ENCODE results near the gene CTSD.

CTSD gene

DNA sequence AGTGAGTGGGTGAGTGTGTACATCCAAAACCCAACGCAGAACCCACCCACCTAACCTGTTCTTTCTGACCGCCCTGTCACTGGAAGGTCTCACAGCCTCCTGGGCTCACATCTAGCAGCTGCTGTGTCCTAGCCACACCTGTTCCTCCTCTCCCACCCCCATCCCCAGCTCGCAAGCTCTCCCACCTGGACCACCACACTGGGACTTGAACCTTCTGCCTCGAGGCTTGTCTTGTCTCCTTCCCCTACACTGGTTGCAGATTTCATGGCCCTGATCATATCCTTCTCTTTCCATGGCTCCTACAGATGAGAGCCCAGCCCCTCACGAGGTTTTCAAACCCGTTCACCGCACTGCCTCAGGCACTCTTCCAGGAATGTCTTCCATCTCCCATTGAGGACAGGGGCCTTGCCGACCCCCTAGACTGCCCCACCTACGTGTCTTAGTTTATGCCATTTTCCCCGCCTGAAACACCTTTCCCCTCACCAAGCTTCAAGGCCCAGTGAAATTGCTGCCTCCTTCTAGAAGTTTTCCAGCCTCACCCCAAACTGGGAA lies 20.1 kb downstream of the CTSD start:
- no peak for DNase-seq

DNA sequence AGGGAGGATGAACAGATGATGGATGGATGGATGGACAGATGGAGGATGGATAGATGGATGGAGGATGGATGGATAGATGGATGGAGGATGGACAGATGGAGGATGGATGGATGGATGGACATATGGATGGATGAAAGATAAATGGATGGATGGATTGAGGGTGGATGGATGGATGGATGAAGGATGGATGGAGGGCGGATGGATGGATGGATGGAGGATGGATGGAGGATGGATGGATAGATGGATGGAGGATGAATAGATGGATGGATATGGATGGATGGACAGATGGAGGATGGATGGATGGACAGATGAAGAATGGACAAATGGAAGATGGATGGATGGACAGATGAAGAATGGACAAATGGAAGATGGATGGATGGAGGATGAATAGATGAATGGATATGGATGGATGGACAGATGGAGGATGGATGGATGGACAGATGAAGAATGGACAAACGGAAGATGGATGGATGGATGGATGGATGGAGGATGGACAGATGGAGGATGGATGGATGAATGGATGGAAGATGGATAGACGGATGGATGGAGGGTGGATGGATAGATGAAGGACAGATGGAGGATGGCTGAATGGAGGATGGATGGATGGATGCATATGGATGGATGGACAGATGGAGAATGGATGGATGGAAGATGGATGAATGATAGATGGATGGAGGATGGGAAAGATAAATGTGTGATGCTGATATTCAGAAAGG lies 20.7 kb downstream of the CTSD start:
- no peak for DNase-seq

DNA sequence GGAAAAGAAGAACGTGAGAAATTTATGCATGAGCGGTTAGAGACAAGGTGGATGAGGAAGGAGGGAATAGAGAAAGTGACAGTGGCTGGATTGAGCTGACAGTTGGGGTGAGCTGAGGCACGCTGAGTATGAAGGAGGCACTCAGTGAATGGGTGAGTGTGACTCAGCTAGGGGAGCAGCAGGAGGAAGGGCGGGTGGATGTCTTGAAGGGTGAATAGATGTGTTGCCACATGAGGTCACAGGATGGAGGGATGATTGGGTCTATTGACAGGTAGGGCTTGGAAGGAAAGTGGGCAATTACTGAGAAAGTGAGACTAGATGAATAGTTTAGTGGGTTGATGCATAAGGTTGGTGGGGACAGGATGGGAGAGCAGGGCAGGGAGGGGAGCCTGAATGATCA lies 21.4 kb downstream of the CTSD start:
- DNase-seq = no peak

DNA sequence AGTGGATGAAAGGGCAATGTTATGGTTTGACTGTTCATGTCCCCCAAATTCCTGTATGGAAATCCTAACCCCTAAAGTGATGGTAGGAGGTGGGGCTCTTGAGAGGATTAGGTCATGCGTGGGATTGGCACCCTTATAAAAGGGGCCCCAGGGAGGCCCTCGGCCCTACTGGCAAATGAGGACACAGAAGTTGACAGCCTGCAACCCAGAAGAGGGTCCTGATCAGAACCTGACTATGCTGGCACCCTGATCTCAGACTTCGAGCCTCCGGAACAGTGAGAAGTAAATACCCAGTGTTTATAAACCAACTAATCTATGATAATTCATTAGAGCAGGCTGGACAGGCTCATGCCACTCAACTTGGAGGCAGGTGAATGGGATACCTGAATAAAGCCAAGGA lies 22.0 kb downstream of the CTSD start:
- DNase-seq = no peak

DNA sequence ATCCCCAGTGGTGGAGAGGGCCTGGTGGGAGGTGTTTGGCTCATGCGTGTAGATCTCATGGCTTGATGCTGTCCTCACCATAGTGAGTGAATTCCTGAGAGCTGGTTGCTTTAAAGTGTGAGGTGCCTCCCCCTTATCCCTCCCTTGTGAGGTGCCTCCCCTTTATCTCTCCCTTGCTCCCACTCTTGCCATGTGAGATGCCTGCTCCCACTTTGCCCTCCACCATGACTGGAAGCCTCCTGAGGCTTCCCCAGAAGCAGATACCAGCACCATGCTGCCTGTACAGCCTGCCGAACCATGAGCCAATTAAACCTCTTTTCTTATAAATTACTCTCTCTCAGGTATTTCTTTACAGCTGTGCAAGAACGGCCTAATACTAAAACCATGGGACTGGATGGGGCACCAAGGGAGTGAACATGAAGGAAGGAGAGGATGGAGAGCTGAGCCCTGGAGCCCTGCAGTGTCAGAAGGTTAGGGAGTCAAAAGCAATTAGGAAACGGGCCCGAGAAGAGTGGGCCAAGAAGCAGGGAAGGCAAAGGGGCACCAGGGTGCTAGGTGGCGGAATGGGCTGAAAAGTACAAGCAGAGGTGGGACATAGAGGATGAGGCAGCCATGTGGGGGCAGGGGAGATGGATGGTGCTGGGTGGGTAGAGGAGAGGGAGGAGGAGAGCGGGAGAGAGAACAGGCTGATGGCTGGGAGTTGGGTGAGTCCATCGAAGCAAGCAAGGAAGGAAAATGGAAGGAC lies 22.8 kb downstream of the CTSD start:
- DNase-seq = no peak

DNA sequence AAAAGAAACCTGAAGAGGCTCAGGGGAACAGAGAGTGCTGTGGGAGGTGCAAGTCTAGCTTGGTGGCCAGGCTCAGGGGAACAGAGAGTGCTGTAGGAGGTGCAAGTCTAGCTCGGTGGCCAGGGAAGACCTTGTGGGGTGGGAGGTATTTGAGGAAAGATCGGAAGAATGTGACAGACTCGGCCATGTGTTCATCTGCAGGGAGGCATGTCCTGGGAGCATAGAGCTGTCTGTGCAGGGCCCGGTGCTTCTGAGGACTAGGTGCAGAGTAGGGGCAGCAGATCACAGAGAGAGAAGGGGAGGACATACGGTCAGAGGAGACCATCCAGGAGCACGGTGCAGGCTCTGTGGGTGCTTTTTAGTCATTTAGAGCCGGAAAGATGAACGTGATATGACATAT lies 24.2 kb downstream of the CTSD start:
- DNase-seq = no peak

DNA sequence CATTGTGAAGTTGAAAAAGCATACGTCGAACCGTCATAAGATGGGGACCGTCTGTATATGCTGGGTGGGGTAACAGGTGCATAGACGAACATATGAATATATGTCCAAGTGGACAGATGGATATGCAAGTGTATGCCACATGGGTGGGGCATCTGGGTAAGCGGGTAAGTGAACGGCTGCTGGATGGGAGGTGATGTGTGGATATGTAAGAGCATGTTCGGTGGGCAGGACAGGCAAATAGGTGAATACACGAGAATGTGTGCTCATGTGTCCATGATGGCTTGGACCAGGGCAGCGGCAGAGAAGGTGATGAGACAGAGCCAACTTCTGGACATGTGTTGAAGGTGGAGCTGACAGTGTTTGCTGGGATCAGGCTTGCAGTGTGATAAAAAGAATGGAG lies 25.3 kb downstream of the CTSD start:
- no peak for DNase-seq

DNA sequence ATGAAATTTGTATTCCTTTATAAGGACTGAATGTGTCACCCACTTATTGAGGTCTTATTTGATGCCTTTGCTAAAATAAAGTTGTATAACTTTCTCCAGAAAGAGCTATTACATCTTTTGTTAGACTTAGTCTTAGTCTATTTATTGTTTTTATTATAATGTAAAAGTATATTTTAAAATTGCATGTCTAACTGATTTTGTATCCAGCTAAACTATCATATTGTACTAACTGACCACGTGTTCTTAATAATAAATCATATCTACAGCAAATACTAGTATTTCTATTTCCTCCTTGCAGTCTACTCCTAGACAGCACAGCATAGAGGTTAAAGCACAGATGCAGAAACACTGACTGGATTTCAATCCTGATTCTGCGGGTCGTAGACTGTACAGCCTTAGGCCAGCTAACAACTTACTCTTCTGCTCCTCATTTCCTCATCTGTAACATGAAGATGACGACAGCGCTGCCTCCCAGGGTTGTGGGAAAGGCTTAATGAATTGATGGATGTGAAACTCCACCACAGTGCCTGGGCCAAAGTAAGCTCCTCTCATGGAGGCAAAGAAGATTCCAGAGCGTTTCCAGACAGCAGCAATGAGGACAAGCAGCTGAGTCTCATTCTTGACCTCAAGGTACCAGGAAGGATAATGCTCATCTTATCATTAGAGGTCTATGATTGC lies 26.5 kb downstream of the CTSD start:
- DNase-seq = no peak

DNA sequence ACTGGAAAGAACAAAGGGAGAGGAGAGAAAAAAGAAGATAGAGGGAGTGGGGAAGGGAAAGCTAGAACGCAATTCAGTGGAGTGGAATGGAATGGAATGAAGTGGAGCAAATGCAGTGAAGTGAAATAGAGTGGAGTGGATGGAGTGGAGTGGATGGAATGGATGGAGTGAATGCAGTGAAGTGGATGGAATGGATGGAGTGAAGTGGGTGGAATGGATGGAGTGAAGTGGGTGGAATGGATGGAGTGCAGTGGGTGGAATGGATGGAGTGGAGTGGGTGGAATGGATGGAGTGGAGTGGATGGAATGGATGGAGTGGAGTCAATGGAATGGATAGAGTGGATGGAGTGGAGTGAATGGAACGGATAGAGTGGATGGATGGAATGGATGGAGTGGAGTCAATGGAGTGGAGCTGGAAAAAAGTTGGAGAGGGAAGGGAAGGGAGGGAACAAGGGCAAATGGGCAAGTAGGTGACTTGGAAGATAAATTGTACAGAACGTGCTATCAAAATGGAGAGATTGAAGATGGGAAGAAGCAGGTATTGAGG lies 27.2 kb downstream of the CTSD start:
- no peak for DNase-seq

DNA sequence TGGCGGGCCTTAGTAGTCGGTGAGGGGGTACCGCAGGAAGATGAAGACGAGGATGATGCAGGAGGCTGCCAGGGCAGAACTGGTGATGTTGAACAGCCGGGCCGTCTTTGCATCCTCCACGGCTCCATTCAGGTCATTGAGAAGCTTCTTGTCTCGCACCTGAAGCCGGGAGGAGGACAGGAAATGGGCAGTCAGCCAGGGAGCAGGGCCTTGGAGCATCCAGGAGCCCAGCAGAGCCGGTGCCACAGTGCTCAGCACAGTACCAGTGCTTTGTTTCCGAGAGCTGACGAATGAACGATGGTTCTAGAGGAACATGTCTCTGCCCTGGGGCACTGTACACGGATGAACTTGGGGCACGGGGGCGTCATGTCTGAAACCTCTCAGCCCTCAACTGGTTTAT lies 28.5 kb downstream of the CTSD start:
- no peak for DNase-seq

DNA sequence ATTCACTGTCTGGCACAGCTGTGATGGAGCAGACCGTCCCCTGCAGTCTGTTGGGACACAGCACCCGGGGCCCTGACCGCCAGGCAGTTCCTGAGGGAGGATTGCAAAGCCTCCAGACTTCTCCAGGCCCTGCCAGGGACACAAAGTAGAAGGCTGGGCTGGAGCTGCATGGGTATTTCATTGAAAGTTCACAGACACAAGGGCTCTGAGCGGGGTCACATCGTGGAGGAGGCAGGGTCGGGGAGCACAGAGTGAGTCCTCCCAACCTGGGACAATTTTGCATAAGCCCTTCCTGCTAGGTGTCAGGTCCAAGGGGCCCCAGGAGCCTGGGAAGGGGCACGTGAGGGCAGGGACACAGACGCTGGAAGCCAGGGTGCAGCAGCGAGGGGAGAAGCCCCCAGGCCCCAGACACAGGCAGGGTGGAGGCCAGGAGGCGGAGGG lies 29.1 kb downstream of the CTSD start:
- DNase-seq = no peak

DNA sequence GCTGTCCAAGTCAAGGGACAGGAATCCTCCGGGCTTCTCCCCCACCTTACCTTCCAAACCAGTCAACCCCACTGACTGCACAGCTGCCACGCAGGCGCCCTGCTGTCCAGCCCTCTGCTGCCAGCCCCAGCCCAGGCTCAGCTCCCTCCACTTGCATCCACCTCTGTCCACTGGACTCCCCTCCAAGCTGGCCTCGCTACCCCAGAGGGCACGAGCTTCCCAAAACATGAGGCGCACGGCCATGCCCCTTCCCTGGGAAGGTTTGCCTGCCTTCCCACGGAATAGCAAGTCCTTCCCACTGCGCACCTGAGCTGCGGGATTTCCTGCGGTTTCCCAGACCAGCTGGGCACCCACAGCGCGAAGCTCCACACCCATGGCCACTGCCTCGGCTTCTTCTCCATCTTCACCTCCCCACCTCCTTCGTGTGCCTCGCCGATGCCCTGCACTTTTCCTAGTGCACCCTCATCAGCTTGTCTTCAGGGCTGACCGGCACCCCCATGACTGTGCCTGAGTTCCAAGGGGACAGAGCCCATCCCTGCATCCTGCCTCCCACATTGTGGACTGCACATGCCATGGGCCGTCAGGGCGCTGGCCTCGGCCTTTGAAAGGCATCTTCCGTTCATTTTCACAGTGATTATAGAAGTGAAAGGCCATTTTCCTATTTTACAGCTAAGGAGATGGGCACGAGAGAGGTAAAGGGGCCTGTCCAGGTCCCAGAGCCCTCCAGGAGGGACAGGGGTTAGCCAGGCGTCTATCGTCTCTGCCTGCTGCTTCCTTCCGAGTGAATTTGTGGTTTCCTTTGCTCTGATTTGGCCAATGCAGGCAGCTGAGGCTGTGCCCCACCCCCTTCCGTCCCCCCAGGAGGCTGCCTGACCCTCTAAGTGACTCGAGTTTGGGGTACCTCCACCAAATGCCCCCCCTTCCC lies 29.7 kb downstream of the CTSD start:
- DNase-seq = no peak

DNA sequence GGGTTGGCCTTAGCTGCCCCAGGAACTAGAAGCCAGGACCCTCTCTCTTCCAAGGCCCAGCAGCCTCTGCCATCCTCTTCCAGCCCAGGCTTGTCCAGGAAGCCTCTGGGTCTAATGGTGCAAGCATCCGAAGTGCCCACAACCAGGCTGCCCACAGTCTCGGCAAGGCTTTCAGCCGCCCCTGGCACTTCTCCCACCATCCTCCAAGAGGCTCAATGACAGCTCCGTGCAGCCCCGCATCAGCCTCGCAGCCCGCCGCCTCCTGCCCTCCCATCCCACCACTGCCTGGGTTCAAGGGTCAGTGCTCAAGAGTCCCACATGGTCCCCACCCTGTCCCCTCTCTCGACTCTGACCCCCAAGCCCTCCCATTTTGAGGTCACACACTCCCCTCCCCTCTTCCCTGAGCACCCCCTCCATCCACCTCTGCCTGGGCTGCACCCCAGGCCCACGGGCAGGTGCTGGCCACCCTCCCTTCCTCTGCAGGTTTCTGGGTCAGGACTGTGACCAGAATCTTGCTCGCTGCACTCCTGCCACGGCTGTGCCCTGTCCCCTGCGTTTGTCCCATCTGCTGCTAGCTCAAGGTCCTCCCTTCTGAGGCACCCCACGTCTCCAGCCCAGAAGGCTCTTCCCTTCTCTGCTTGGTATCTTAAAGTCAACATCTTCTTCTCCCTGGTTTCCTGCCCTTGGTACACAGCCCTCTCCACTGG lies 30.6 kb downstream of the CTSD start:
- no peak for DNase-seq

DNA sequence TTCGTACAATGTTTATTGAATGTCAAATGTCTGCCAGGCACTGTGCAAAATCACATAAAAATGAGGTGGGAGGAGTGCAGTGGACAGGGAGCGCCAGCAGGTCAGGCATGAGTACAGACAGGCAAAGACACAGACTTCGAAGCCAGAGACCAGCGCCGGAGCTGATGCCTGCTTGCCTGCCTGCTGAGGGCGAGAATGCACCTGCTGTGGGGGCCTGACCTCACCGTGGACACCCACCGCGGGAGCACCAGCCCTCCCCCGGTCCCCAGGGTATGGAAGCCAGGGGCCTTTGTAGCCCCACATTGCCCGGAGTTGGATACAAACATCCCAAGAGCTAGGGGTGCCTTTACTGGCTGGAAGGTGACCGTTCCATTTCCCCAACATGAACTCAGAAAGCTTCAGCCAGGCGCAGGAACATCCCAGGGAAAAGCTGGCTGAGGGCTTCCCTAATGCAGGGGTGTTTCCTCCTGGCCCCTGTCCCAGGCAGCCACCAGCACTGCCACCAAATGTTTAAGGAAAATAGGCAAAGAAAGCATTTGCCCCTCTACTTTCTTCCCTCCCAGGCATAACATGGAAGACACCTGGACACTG lies 31.2 kb downstream of the CTSD start:
- DNase-seq = no peak

DNA sequence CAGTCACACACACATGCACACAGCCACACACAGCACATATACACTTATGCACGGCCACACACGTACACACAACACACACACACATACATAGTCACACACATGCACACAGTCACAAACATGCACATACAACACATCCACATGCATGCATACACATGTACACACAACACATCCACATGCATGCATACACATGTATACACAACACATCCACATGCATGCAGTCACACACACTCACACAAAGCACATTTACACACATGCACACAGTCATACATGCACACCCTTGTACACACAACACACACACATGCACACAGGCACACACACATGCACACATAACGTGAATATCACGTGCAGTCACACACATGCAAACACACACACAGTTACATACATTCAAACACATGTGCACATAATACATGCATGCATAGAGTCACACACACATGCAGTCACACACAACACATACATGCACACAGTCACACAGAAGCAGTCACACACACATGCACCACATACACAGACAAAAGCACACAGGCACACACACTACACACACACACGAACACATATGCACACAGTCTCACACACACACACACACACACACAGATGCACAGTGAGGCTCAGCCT lies 32.2 kb downstream of the CTSD start:
- DNase-seq = no peak

DNA sequence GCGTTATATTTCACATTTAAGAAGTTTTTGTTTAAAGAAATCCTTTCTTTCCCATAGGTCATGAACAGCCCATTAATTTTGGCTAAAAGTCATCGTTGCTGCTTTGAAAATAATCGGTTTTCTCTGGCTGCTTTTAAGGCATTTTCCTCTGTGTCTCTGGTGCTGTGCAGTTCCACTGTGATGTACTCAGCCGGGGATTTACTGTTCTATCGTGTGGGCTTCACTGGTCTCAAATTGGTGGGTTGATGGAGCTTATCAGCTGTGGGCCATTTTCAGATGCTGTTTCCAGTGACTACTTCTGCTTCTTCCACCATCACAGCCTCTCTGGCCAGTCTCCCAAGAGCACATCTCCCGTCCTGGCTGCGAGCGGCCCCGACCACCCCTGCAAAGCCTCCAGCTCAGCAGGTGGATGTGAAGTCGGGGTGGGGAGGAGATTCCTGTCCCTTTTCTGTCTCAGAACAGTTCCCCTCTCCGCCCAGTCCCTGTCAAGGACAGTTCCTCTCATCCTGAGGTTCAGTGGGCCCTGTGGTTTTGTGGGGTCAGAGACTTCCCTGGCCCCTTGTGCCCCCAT lies 33.6 kb downstream of the CTSD start:
- no peak for DNase-seq

DNA sequence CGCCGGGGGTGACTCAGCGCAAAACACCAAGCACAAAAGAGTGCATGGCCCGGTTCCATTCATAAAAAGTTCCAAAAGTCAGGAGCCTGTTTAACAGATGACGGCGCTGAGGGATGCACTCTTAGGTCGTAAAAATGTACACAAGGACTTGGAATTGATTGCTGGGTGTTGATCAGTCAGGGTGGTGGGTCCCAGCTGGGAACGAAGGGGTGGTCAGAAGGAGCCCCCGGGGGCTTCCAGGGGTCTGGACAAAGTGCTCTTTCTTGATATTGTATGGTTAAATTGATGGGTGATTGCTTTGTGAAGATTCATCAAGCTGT lies 34.1 kb downstream of the CTSD start:
- no peak for DNase-seq

DNA sequence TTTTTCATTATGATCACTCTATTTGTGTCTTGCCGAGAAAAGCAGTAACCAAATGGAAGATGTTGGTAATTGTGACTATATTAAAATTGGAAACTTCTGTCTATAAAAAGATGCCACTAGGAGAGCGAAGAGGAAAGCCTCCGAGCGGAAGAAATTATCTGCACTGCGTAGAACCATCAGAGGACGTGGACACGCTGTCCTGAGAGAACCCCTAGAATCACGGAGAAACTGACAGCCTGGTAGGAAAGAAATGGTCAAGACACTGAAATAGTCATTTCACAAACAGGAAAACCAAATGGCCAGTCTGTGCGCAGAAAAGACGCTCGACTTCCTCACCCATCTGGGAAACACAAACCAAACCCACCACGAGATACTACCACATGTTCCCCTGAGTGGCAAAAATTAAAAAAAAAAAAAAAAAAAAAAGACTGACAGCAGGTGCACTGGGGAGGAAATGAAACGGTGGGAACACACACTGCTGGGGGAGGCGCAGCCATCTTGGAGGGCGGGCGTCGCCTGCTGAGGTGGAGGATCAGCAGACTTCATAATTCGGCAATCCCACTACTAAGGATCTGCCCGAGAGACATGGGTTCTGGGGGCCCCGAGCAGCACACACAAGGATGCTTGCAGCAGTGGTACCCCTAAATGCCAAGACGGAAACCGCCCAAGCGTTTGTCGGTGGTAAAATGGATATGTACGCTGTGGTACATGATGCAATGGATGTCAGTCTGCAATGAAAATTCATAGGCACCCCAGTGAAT lies 34.6 kb downstream of the CTSD start:
- DNase-seq = no peak

DNA sequence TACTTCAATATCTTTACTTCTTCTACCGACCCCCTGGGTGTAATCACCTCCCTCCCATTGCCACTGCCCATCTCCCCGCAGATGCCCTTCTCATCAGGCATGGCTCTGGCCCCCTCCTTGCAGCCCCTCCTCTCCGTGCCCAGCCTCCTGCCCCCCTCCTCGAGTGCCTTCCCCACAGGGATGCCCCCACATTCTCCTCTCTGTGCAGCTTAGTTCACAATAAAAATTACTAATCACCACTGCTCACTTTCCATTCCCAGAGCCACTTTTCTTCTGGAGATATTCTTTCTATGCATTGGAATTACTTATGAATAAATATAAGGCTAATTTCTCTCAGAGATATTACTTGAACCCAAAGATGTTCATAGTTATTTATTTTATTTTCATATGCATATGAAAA lies 35.4 kb downstream of the CTSD start:
- DNase-seq = no peak

DNA sequence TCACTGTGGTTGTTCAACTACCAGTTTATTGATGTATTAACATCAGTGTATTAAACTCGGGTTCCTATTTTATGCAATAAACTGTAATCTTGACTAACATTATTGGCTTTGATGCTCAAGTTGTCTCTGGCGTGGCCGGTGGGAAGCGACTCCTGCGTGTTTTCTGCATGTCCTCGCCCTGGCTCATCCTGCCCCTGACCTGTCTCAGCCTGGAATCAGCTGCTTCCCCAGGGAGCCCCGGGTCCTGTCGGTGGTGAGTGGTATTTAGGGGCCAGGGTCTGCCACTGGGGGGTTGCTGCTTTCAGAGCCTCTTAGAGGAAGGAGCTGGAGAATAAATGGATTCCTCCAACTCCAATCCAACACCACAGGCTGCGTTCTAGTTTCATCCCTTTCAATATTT lies 35.9 kb downstream of the CTSD start:
- no peak for DNase-seq
